GM13977 (cell line): ENCODE data around the gene SLC2A4RG.

Experiments
- DNase-seq: peaks from one replicate; pipeline ENCODE4 v3.0.0; 2012; ENCODE audit warnings: low spot score
- in situ Hi-C: fragments of 300-500 bp; cut with MboI; formaldehyde crosslinking; loops from one replicate; pipeline ENCODE4 v1.12.0; 2022; ENCODE audit warnings: low sequenced_read_pairs, low pct_unique_long_range_greater_than_20kb, mixed read lengths, inconsistent platforms; ENCODE audit not compliant: unreplicated experiment
- TF ChIP-seq, protein P1 (sequence below): IDR thresholded peaks from 2 replicates; pipeline ENCODE4 v1.5.1; 2012; ENCODE audit warnings: mild to moderate bottlenecking, control low read depth; ENCODE audit not compliant: insufficient read depth; ENCODE audit errors: extremely low read depth, missing control alignments

The SLC2A4RG gene

GRCh38 chr20:63693083-63693732 is 46.4 kb upstream of the SLC2A4RG start:
- in situ Hi-C loops, result no loop called here
- TF ChIP-seq, protein P1, sequence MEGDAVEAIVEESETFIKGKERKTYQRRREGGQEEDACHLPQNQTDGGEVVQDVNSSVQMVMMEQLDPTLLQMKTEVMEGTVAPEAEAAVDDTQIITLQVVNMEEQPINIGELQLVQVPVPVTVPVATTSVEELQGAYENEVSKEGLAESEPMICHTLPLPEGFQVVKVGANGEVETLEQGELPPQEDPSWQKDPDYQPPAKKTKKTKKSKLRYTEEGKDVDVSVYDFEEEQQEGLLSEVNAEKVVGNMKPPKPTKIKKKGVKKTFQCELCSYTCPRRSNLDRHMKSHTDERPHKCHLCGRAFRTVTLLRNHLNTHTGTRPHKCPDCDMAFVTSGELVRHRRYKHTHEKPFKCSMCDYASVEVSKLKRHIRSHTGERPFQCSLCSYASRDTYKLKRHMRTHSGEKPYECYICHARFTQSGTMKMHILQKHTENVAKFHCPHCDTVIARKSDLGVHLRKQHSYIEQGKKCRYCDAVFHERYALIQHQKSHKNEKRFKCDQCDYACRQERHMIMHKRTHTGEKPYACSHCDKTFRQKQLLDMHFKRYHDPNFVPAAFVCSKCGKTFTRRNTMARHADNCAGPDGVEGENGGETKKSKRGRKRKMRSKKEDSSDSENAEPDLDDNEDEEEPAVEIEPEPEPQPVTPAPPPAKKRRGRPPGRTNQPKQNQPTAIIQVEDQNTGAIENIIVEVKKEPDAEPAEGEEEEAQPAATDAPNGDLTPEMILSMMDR, result no peak
- DNase-seq, result no peak

- TF ChIP-seq, protein P1, result no peak
- DNase-seq, result no peak
- in situ Hi-C loops, result no loop called here
These were observed 45.6 kb upstream of the SLC2A4RG start for GRCh38 chr20:63693733-63694583.

- TF ChIP-seq, protein P1, result no peak
- in situ Hi-C loops, result no loop called here
- DNase-seq, result no peak
These were observed 44.8 kb upstream of the SLC2A4RG start for GRCh38 chr20:63694584-63695423.

GRCh38 chr20:63695424-63696305 is 43.9 kb upstream of the SLC2A4RG start:
- no peak for DNase-seq
- in situ Hi-C loops, result no loop called here
- TF ChIP-seq, protein P1, result no peak

- in situ Hi-C loops, result no loop called here
- DNase-seq, result peak; percentile 54
- TF ChIP-seq, protein P1, result no peak
These were observed 43.3 kb upstream of the SLC2A4RG start for GRCh38 chr20:63696306-63696627.
